CD4-positive, alpha-beta memory T cell (primary cell): Measurements from ENCODE around the gene PUS3. TPM values are rescaled to one million over a fixed set of nuclear protein-coding genes. Genes with fewer than 3 reads are reported as not detected.
"Not testable (repeated sequence)": the region's sequence is repeated elsewhere in the genome, so short reads cannot be mapped to it uniquely, and the experiment has no call there.

Experiments used
- CTCF ChIA-PET: fragments of 350-600 bp; sonication (Branson Sonifier 250); formaldehyde crosslinking; loops from one replicate; lab custom pipeline; 2021; ENCODE audit warnings: inconsistent platforms; ENCODE audit not compliant: partially characterized antibody; lab: Charles Lee
- POLR2A ChIA-PET: fragments of 350-600 bp; sonication (Branson Sonifier 250); formaldehyde crosslinking; loops from one replicate; lab custom pipeline; 2021; ENCODE audit not compliant: partially characterized antibody; lab: Charles Lee
- DNase-seq, 5 donors: peaks; one replicate each; pipeline versions ENCODE4 v3.0.0 to v3.0.0-alpha.2; 2020 to 2022; ENCODE audit warnings: mixed read lengths in 1 of 5
- H3K27ac ChIP-seq: one replicate; pipeline ENCODE4 v1.7.0; 2013; ENCODE audit warnings: low read depth, low read length
- H3K27me3 ChIP-seq: 2 replicates; pipeline ENCODE4 v1.7.0; 2013; ENCODE audit warnings: mild to moderate bottlenecking, low read length, moderate library complexity; ENCODE audit not compliant: insufficient read depth
- H3K36me3 ChIP-seq: 2 replicates; pipeline ENCODE4 v1.7.0; 2013; ENCODE audit warnings: mild to moderate bottlenecking, low read length, moderate library complexity; ENCODE audit not compliant: insufficient read depth
- H3K4me1 ChIP-seq: 2 replicates; pipeline ENCODE4 v1.7.0; 2013; ENCODE audit warnings: mild to moderate bottlenecking, low read length, moderate library complexity; ENCODE audit not compliant: insufficient read depth
- H3K4me3 ChIP-seq, 2 donors: one replicate each; pipeline ENCODE4 v1.7.0; 2013; ENCODE audit warnings: low read length in 2 of 2, mild to moderate bottlenecking in 1 of 2
- H3K9me3 ChIP-seq, 2 donors: one replicate each; pipeline ENCODE4 v1.7.0; 2013; ENCODE audit warnings: low read length in 2 of 2, control low read depth in 1 of 2; ENCODE audit not compliant: control insufficient read depth in 1 of 2
- H3K27ac Mint-ChIP-seq, 7 donors: one replicate each; pipeline ENCODE4 v1.8.0; 2020 to 2021; ENCODE audit warnings: mixed read lengths in 7 of 7, mild to moderate bottlenecking in 6 of 7, inconsistent platforms in 3 of 7, moderate library complexity in 3 of 7
- H3K27me3 Mint-ChIP-seq, 2 donors: one replicate each; pipeline ENCODE4 v1.8.0; 2020 to 2021; ENCODE audit warnings: mixed read lengths in 2 of 2
- H3K36me3 Mint-ChIP-seq, 2 donors: one replicate each; pipeline ENCODE4 v1.8.0; 2020 to 2021; ENCODE audit warnings: mixed read lengths in 2 of 2, inconsistent platforms in 1 of 2, mild to moderate bottlenecking in 1 of 2
- H3K4me1 Mint-ChIP-seq, 4 donors: one replicate each; pipeline ENCODE4 v1.8.0; 2020 to 2021; ENCODE audit warnings: mixed read lengths in 4 of 4, mild to moderate bottlenecking in 1 of 4
- H3K4me3 Mint-ChIP-seq, 8 donors: one replicate each; pipeline ENCODE4 v1.8.0; 2020 to 2021; ENCODE audit warnings: mixed read lengths in 8 of 8, mild to moderate bottlenecking in 7 of 8, moderate library complexity in 6 of 8, inconsistent platforms in 3 of 8
- H3K9me3 Mint-ChIP-seq, 8 donors: one replicate each; pipeline ENCODE4 v1.8.0; 2020 to 2021; ENCODE audit warnings: mixed read lengths in 8 of 8, mild to moderate bottlenecking in 5 of 8, inconsistent platforms in 3 of 8, moderate library complexity in 1 of 8
- intact Hi-C: fragments of 100-400 bp; cut with micrococcal nuclease; formaldehyde crosslinking; loops from one replicate; pipeline ENCODE4 v1.15.1; 2023
- polyA plus RNA-seq, 2 donors: library from polyadenylated mRNA; unstranded; fragments of 300-500 nt; fragmentation: Illumina TruSeq; gene quantifications; one replicate each; pipeline ENCODE4 v1.2.3, GENCODE V29; 2021
- total RNA-seq, 2 experiments: library from RNA; stranded (reverse); gene quantifications; one replicate each; pipeline ENCODE4 v1.2.3, GENCODE V29; 2021

PUS3 gene
- total and polyA plus RNA-seq, 4 experiments from 2014 or later, result 5.3 to 12.6 (median 12.2) TPM

GRCh38 chr11:125914601-125915000 is 11.6 kb upstream of the PUS3 start:
- H3K4me3 ChIP-seq, H3K36me3 Mint-ChIP-seq, H3K4me1 Mint-ChIP-seq, H3K4me3 Mint-ChIP-seq, H3K4me1 ChIP-seq, intact Hi-C loops, POLR2A ChIA-PET, H3K27me3 ChIP-seq, H3K27ac ChIP-seq, H3K36me3 ChIP-seq, H3K9me3 Mint-ChIP-seq, H3K9me3 ChIP-seq, H3K27ac Mint-ChIP-seq, DNase-seq: not testable (repeated sequence)
- H3K27me3 Mint-ChIP-seq, result peaks cover 20 to 33% of the 10 kb centered on the region in 2 donors
- CTCF ChIA-PET, result interaction anchor here (1.3 kb wide), 1 partner anchor 8 kb away, joined by 4 read pairs; no protein-coding TSS in a partner anchor

- Histone ChIP-seq H3K27ac (no peak overlapping the region), H3K4me3 (no peak overlapping the region), H3K9me3 (no peaks in the 10 kb centered on the region), H3K36me3 (no peaks in the 10 kb centered on the region), H3K27me3 (peaks cover 4% of the 10 kb centered on the region), H3K4me1 (no peaks in the 10 kb centered on the region)
- peaks cover 20 to 27% of the 10 kb centered on the region in 2 donors for H3K27me3 Mint-ChIP-seq
- intact Hi-C loops, result no loop called here
- no peaks in the 10 kb centered on the region for H3K36me3 Mint-ChIP-seq
- H3K4me1 Mint-ChIP-seq, result peaks cover 0 to 5% (median under 1%) of the 10 kb centered on the region in 4 donors
- DNase-seq, result no peak
- ChIA-PET CTCF (interaction anchor here (1.1 to 2.2 kb wide), 4 partner anchors 13 to 32 kb away, joined by 3 to 6 read pairs (median 4); no protein-coding TSS in a partner anchor), POLR2A (no interaction called here)
- H3K27ac Mint-ChIP-seq, result no peak overlapping the region
- H3K9me3 Mint-ChIP-seq, result peaks cover 0 to 1% (median 0%) of the 10 kb centered on the region in 8 donors
- H3K4me3 Mint-ChIP-seq, result no peak overlapping the region
These were observed 7.3 kb upstream of the PUS3 start for GRCh38 chr11:125910226-125910849.

GRCh38 chr11:125904678-125905077 is 1.7 kb upstream of the PUS3 start:
- Histone ChIP-seq H3K4me1 (peaks cover 18% of the 10 kb centered on the region), H3K4me3 (no peak overlapping the region), H3K36me3 (peaks cover 8% of the 10 kb centered on the region), H3K9me3 (no peaks in the 10 kb centered on the region), H3K27me3 (peaks cover 12% of the 10 kb centered on the region), H3K27ac (no peak overlapping the region)
- no peak for DNase-seq
- intact Hi-C loops, result loop anchor here (5.0 kb wide), 1 partner anchor 952 kb away; the partner anchor contains the start of gene CCDC15
- Mint-ChIP-seq H3K27me3 (peaks cover 21 to 29% of the 10 kb centered on the region in 2 donors), H3K27ac (no peak overlapping the region), H3K9me3 (peaks cover 0 to 3% (median 0%) of the 10 kb centered on the region in 8 donors), H3K36me3 (peaks cover 2 to 12% of the 10 kb centered on the region in 2 donors), H3K4me1 (peaks cover 19 to 42% (median 34%) of the 10 kb centered on the region in 4 donors), H3K4me3 (peak overlapping the region; percentile 69 to 84 (median 78))
- POLR2A ChIA-PET, result no interaction called here
- CTCF ChIA-PET, result no interaction called here

DNA sequence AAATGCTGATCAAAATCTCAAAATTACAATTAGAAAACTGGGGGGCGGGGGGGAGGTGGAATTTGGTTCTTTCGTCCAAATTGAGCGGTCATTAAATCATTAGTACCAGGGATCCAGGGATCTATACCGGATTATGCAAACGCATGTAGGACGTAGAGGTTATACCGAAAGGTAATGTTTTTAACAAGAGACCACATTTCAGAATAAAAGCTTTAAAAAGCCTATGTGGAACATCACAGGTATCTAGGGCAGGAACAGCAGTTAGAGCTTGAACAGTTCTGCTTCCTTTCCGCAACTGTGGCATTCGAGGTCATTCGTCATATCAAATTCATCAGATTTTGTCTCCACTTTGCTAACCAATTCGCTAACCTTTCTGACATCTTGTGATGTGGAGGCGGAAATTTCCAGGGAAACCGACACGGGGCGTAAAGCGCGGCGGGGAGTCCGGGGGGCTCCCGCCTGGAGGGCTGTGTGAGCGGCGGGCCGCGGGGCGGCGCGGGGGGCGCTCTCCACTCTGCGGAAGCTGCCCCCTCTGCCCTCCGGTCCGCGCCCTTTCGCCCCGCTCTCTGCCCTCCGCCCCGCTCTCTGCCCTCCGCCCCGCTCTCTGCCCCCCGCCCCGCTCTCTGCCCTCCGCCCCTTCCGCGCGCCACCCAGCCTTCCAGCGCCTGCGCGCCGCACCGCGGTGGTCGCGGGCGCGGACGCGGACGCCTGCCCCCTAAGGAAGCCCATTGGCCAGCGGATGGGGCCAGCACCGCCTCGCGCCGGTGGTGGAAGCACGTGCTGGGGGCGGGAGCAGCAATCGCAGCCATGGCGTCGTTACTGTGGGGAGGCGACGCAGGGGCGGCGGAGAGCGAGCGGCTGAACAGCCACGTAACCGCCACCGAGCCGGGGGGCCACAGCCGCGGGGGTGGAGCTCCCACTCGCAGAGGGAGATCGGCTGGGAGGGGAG is 979 bp upstream of the PUS3 start, which contains the start of gene DDX25:
Gene DDX25, plus strand, starts transcription at position 798 of the 949 bp plus-strand sequence. Its CDS starts 10 bp downstream, at position 808.
- Mint-ChIP-seq H3K27ac (peak within 1 kb of the TSS in 6 of 7 donors; percentile 47 to 96 (median 80)), H3K36me3 (peaks cover 6 to 19% of the 10 kb centered on the region in 2 donors), H3K4me3 (peak within 1 kb of the TSS; percentile 92 to 97 (median 95)), H3K9me3 (peaks cover 0 to 3% (median 0%) of the 10 kb centered on the region in 8 donors), H3K4me1 (peaks cover 20 to 49% (median 37%) of the 10 kb centered on the region in 4 donors), H3K27me3 (peaks cover 20 to 26% of the 10 kb centered on the region in 2 donors)
- ChIA-PET CTCF (interaction anchor here (0.7 to 1.6 kb wide), 6 partner anchors 16 to 576 kb away, joined by 3 to 11 read pairs (median 3); partner anchors contain the start of genes CHEK1 and HYLS1), POLR2A (interaction anchor here (0.7 to 2.2 kb wide), 10 partner anchors 14 to 400 kb away, joined by 3 to 52 read pairs (median 6); partner anchors contain the start of genes CHEK1, DCPS, FAM118B and FOXRED1)
- Histone ChIP-seq H3K4me3 (peak within 1 kb of the TSS; percentile 45 to 58), H3K27ac (no peak within 1 kb of the TSS), H3K27me3 (peaks cover 12% of the 10 kb centered on the region), H3K9me3 (no peaks in the 10 kb centered on the region), H3K36me3 (peaks cover 13% of the 10 kb centered on the region), H3K4me1 (peaks cover 18% of the 10 kb centered on the region)
- peak; percentile 13 to 40 (median 26) for DNase-seq
- intact Hi-C loops, result loop anchor here (1.0 to 5.0 kb wide), 4 partner anchors 17 to 952 kb away; partner anchors contain the start of genes CCDC15, CDON, HYLS1 and STT3A

- peak overlapping the region; percentile 92 to 97 (median 95) for H3K4me3 Mint-ChIP-seq
- peaks cover 13% of the 10 kb centered on the region for H3K36me3 ChIP-seq
- peak overlapping the region; percentile 45 to 58 for H3K4me3 ChIP-seq
- H3K27me3 Mint-ChIP-seq, result peaks cover 19% of the 10 kb centered on the region in 2 donors
- H3K27ac Mint-ChIP-seq, result peak overlapping the region; percentile 88 to 96 (median 92)
- DNase-seq, result no peak
- intact Hi-C loops, result loop anchor here (5.0 kb wide), 1 partner anchor 950 kb away; the partner anchor contains the start of gene CCDC15
- no peaks in the 10 kb centered on the region for H3K9me3 ChIP-seq
- CTCF ChIA-PET, result interaction anchor here (0.9 to 1.6 kb wide), 6 partner anchors 15 to 578 kb away, joined by 3 to 11 read pairs (median 4); partner anchors contain the start of genes CHEK1 and HYLS1
- peaks cover 6 to 28% of the 10 kb centered on the region in 2 donors for H3K36me3 Mint-ChIP-seq
- peaks cover 12% of the 10 kb centered on the region for H3K27me3 ChIP-seq
- POLR2A ChIA-PET, result interaction anchor here (0.9 to 2.2 kb wide), 9 partner anchors 11 to 401 kb away, joined by 3 to 52 read pairs (median 6); partner anchors contain the start of genes DCPS, FAM118B, FOXRED1 and HYLS1
- H3K27ac ChIP-seq, result peak overlapping the region; percentile 81
- H3K4me1 ChIP-seq, result peaks cover 18% of the 10 kb centered on the region
- peaks cover 0 to 3% (median 0%) of the 10 kb centered on the region in 8 donors for H3K9me3 Mint-ChIP-seq
- H3K4me1 Mint-ChIP-seq, result peaks cover 25 to 49% (median 39%) of the 10 kb centered on the region in 4 donors
These were observed 604 bp downstream of the PUS3 start for GRCh38 chr11:125902277-125902926.

- peak overlapping the region in 6 of 7 donors; percentile 3 to 71 (median 47) for H3K27ac Mint-ChIP-seq
- H3K4me3 Mint-ChIP-seq, result peak overlapping the region; percentile 62 to 94 (median 74)
- POLR2A ChIA-PET, result no interaction called here
- H3K27me3 Mint-ChIP-seq, result peaks cover 18 to 19% of the 10 kb centered on the region in 2 donors
- CTCF ChIA-PET, result no interaction called here
- peaks cover 26 to 51% (median 42%) of the 10 kb centered on the region in 4 donors for H3K4me1 Mint-ChIP-seq
- peaks cover 0 to 3% (median 0%) of the 10 kb centered on the region in 8 donors for H3K9me3 Mint-ChIP-seq
- no peak overlapping the region for H3K27ac ChIP-seq
- no peak for DNase-seq
- peaks cover 6 to 28% of the 10 kb centered on the region in 2 donors for H3K36me3 Mint-ChIP-seq
- peaks cover 13% of the 10 kb centered on the region for H3K36me3 ChIP-seq
- peaks cover 18% of the 10 kb centered on the region for H3K4me1 ChIP-seq
- no peak overlapping the region for H3K4me3 ChIP-seq
- H3K9me3 ChIP-seq, result no peaks in the 10 kb centered on the region
- intact Hi-C loops, result loop anchor here (5.0 kb wide), 1 partner anchor 950 kb away; the partner anchor contains the start of gene CCDC15
- H3K27me3 ChIP-seq, result peaks cover 12% of the 10 kb centered on the region
These were observed 1.1 kb downstream of the PUS3 start for GRCh38 chr11:125901872-125902271.
